Left renal pelvis (tissue), 4 donors: ENCODE measurements around the gene OR2M2. TPM values are rescaled to one million over a fixed set of nuclear protein-coding genes. Genes with fewer than 3 reads are reported as not detected.

Experiments used
- DNase-seq, 4 donors: peaks; one replicate each; pipeline ENCODE4 v3.0.0-alpha.2; 2013; ENCODE audit warnings: low read depth in 4 of 4, low spot score in 3 of 4
- polyA plus RNA-seq, 4 donors: library from polyadenylated mRNA; unstranded; fragments of 120-200 nt; gene quantifications; one replicate each; pipeline ENCODE4 v1.2.1, GENCODE V29; 2013; ENCODE audit not compliant: insufficient read length in 4 of 4

The OR2M2 gene, protein sequence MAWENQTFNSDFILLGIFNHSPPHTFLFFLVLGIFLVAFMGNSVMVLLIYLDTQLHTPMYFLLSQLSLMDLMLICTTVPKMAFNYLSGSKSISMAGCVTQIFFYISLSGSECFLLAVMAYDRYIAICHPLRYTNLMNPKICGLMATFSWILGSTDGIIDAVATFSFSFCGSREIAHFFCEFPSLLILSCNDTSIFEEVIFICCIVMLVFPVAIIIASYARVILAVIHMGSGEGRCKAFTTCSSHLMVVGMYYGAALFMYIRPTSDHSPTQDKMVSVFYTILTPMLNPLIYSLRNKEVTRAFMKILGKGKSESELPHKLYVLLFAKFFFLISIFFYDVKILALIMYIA
- polyA plus RNA-seq: not detected

DNA sequence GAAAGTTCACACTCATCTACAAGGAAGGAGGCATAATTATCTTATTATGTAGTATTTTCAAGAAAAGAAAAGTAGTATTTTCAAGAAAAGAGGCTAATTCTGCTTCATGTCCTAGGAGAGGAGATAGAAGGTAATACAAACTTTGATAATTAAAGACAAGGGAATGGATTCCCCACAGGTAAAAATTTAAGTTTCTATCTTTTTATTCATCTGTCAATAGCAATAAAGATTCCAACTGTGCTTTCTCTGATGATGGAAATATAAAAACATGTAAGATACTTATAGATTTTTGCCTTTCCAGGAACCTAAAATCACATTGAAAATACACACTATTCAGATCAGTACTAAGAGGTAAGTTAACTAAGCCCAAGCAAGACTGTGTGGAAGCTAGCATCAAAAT is at the start of gene OR2M2:
OR2M2 (plus strand) TSS at position 301 of the 400 bp plus-strand sequence. CDS start 5,165 bp downstream, outside the sequence.
- no peak for DNase-seq

GRCh38 chr1:248127653-248128052 is 47.0 kb upstream of the OR2M2 start:
- DNase-seq: no peak

GRCh38 chr1:248136811-248137210 is 37.8 kb upstream of the OR2M2 start:
- DNase-seq: no peak

- no peak for DNase-seq
These were observed 33.8 kb upstream of the OR2M2 start for GRCh38 chr1:248140846-248141245.

DNA sequence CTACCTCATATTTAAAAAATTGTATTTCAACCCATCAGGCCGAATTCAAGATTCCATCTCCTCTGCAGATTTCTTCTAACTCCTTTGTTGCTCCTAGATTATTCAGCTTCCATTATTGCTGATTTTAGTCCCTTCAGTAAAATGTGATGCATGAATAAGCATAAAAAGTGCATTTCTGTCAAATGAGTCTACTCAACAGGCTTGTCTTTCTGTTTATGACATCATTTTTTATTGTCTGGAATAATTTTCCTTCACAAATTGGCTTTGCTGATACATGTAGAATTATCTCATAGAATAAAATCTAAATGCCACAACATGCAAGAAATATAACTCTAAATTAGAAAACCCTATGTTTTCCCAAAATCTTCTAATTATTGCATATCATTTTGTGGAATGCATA is 31.3 kb upstream of the OR2M2 start:
- DNase-seq: no peak

GRCh38 chr1:248144513-248145198 is 30.0 kb upstream of the OR2M2 start, which contains the start of gene OR2M5:
TSS of gene OR2M5 (plus strand) at chr1:248145148. CDS start at chr1:248145148, 0 bp downstream.
- no peak for DNase-seq

DNA sequence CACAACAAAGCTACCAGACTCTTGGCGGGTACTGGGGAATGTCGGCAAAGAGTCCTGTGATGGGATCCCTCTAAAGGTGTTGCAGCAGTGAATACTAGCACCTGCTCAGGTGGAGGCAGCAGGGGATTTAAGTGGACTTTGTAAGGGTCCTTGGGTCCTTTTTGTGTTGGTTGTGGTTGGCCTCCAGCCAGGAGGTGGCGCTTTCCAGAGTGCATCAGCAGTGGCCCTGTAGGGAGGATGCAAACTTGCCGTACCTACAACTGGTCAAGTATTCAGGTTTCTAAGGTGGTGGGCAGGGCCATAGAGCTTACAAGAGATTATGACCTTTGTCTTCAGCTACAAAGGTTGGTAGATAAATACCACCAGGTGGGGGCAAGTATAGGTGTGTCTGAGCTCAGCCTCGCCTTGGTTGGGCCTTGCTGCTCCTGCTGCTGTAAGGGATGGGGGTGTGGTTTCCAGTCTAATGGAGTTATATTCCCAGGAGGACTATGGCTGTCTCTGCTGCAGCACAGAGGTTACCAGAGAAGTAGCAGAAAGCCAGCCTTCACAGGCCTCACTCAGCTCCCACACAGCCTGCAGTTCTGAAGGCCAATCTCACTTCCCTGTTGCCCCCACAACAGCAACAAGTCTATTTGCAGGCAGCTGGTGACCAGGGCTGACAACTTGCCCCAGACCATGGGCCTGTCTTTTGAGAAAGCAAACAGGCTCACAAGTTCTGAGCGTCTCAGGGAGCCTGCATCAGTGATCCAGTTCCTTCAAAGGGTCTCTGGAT is 22.4 kb upstream of the OR2M2 start:
- DNase-seq: no peak

- DNase-seq: no peak
These were observed 18.7 kb upstream of the OR2M2 start for GRCh38 chr1:248155927-248156326.

DNA sequence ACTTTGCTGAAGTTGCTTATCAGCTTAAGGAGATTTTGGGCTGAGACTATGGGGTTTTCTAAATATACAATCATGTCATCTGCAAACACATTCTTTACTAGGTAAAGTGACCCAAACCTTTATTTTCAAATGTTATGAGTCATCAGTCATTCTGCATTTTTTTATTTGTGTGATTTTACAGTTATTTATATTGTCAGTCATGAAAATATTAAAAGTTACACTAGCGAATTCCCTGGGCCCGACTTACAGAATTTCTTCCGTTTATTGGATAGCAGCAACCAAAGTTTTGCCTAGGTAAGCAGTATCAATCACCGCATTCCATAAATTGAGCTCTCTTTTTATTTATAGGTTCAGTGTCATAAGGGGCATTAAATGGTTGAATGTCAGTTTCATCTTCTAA is 15.9 kb upstream of the OR2M2 start:
- DNase-seq: no peak

GRCh38 chr1:248164031-248164430 is 10.6 kb upstream of the OR2M2 start:
- no peak for DNase-seq

DNA sequence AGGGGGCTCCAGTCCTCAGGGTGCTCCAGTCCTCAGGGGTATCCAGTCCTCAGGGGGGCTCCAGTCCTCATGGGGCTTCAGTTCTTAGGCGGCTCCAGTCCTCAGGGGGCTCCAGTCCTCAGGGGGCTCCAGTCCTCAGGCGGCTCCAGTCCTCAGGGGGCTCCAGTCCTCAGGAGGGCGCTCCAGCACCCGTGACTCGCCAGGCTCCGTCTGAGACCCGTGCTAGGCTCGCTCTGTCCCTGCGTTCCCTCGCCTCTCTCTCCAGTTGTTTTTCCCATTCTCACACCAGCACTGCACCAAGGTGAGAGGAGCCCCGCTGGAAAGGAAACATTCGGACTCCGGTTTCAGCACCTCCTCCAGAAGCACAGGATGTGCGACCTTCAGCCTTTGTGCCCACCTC is 9.4 kb upstream of the OR2M2 start:
- DNase-seq: no peak

GRCh38 chr1:248183996-248184395 is 9.4 kb downstream of the OR2M2 start:
- no peak for DNase-seq

- no peak for DNase-seq
These were observed 12.7 kb downstream of the OR2M2 start for GRCh38 chr1:248187363-248187762.

- DNase-seq: peak in 1 of 4 donors; percentile 6
These were observed 14.4 kb downstream of the OR2M2 start for GRCh38 chr1:248189026-248189425.

DNA sequence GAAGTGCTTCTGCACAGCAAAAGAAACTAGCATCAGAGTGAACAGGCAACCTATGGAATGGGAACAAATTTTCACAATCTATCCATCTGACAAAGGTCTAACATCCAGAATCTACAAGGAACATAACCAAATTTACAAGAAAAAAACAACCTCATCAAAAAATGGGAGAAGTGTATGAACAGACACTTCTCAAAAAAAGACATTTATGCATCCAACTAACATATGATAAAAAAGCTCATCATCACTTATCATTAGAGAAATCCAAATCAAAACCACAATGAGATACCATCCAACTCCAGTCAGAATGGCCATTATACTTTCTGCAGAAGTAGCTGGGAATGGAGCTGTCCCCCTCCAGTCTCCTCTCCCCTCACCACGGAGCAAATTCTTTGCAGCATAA is 19.5 kb downstream of the OR2M2 start:
- no peak for DNase-seq

GRCh38 chr1:248196965-248197364 is 22.3 kb downstream of the OR2M2 start, which contains the start of gene OR2M3:
TSS of gene OR2M3 (plus strand) at chr1:248197265. CDS start at chr1:248203068, 5,803 bp downstream.
- DNase-seq: no peak

GRCh38 chr1:248215880-248216279 is 41.3 kb downstream of the OR2M2 start:
- no peak for DNase-seq

GRCh38 chr1:248225537-248225936 is 50.9 kb downstream of the OR2M2 start:
- no peak for DNase-seq

- DNase-seq: no peak
These were observed 54.8 kb downstream of the OR2M2 start for GRCh38 chr1:248229360-248229908.
